UCSD-AML1 (cell line): ENCODE data around the gene XPR1.

Experiments
- DNase-seq: peaks from one replicate; lab custom pipeline; 2025; ENCODE audit not compliant: unreplicated experiment; lab: John Stamatoyannopoulos, UW

The XPR1 gene

GRCh38 chr1:180884588-180885300 is 252.9 kb downstream of the XPR1 start:
- no peak for DNase-seq

GRCh38 chr1:180886338-180886737 is 254.5 kb downstream of the XPR1 start:
- no peak for DNase-seq

GRCh38 chr1:180887841-180888240 is 256.0 kb downstream of the XPR1 start:
- DNase-seq: no peak

- no peak for DNase-seq
Measured at GRCh38 chr1:180888870-180889269, 257.0 kb downstream of the XPR1 start.

GRCh38 chr1:180889325-180889724 is 257.5 kb downstream of the XPR1 start:
- no peak for DNase-seq

GRCh38 chr1:180892272-180892671 is 260.4 kb downstream of the XPR1 start:
- DNase-seq: no peak

GRCh38 chr1:180892675-180893074 is 260.9 kb downstream of the XPR1 start:
- DNase-seq: no peak

- DNase-seq: no peak
Measured at GRCh38 chr1:180893614-180894013, 261.8 kb downstream of the XPR1 start.

GRCh38 chr1:180896161-180896560 is 264.3 kb downstream of the XPR1 start:
- no peak for DNase-seq

- DNase-seq: no peak
Measured at GRCh38 chr1:180898441-180899219, 266.8 kb downstream of the XPR1 start.

GRCh38 chr1:180899262-180899661 is 267.4 kb downstream of the XPR1 start:
- no peak for DNase-seq

GRCh38 chr1:180901076-180901990 is 269.5 kb downstream of the XPR1 start:
- DNase-seq: no peak

GRCh38 chr1:180902541-180902940 is 270.7 kb downstream of the XPR1 start:
- no peak for DNase-seq

GRCh38 chr1:180905927-180906326 is 274.1 kb downstream of the XPR1 start:
- no peak for DNase-seq

GRCh38 chr1:180906511-180906910 is 274.7 kb downstream of the XPR1 start:
- DNase-seq: no peak

GRCh38 chr1:180907313-180908055 is 275.7 kb downstream of the XPR1 start:
- DNase-seq: no peak

GRCh38 chr1:180908074-180908765 is 276.4 kb downstream of the XPR1 start:
- DNase-seq: no peak

- DNase-seq: no peak
Measured at GRCh38 chr1:180909005-180909414, 277.2 kb downstream of the XPR1 start.

- no peak for DNase-seq
Measured at GRCh38 chr1:180909462-180909976, 277.7 kb downstream of the XPR1 start.

- no peak for DNase-seq
Measured at GRCh38 chr1:180911640-180912191, 279.9 kb downstream of the XPR1 start.
